ENCODE measurements around the gene PPP2R2D. TPM values are rescaled to one million over a fixed set of nuclear protein-coding genes. Genes with fewer than 3 reads are reported as not detected.

Gene PPP2R2D
- total RNA-seq, 6 experiments from 2014 or later: 10.9 to 16.6 (median 14.3) TPM

- no peaks in the 10 kb centered on the region for H3K27me3 ChIP-seq
- H3K36me3 ChIP-seq: peaks cover 0 to 68% (median 16%) of the 10 kb centered on the region in 4 donors
- intact Hi-C loops (cut with DNase I): no loop called here
- no peaks in the 10 kb centered on the region for H3K9me3 ChIP-seq
- ATAC-seq (no peak), DNase-seq (no peak)
- WGBS (ENCODE audit: insufficient coverage, low coverage, low lambda C conversion rate, missing lambda C conversion rate): 94% methylated on average over 4 of the region's 7 CpGs
- no peaks in the 10 kb centered on the region for H3K4me1 ChIP-seq
- no peak overlapping the region for H3K4me3 ChIP-seq
- no peak overlapping the region for H3K27ac ChIP-seq
- no peak for TF ChIP-seq POLR2A (IDR thresholded peaks at IDR 0.05)
- TF ChIP-seq, protein P1, sequence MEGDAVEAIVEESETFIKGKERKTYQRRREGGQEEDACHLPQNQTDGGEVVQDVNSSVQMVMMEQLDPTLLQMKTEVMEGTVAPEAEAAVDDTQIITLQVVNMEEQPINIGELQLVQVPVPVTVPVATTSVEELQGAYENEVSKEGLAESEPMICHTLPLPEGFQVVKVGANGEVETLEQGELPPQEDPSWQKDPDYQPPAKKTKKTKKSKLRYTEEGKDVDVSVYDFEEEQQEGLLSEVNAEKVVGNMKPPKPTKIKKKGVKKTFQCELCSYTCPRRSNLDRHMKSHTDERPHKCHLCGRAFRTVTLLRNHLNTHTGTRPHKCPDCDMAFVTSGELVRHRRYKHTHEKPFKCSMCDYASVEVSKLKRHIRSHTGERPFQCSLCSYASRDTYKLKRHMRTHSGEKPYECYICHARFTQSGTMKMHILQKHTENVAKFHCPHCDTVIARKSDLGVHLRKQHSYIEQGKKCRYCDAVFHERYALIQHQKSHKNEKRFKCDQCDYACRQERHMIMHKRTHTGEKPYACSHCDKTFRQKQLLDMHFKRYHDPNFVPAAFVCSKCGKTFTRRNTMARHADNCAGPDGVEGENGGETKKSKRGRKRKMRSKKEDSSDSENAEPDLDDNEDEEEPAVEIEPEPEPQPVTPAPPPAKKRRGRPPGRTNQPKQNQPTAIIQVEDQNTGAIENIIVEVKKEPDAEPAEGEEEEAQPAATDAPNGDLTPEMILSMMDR (IDR thresholded peaks at IDR 0.05): no peak
Observed at GRCh38 chr10:131971591-131971990, 70.8 kb downstream of the PPP2R2D start.

DNA sequence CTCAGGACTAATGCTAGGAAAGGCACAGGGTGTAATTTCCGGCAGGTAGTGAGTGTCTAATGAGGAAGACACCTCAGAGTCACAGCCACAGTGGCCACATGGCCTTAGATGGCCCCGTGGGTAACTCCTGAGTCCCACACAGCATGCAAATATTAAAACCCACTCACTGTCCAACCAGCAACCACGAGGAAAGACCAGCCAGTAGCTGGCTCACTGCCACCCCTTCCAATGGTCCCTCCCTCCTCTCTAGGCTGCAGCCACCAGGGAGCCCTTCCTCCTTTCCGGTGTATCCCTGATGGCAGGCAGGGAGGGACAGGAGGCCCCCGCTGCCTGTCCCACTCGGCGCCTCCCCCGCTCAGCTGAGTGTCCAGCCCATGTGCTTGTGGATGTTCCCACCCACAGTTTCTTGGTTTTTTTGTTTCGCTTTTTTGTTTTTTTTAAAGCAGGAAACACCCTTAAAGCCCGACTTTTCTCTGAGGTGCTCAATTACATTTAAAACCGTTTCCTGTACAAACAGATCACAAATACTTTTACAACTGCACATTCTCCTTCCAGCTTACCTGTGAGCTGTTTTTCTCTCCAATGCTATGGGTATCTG is 71.8 kb downstream of the PPP2R2D start:
- H3K36me3 ChIP-seq: peaks cover 0 to 61% (median 16%) of the 10 kb centered on the region in 4 donors

GRCh38 chr10:131973160-131973951 is 72.5 kb downstream of the PPP2R2D start:
- no peaks in the 10 kb centered on the region for H3K9me3 ChIP-seq
- H3K4me1 ChIP-seq: peaks cover 0 to 11% (median 4%) of the 10 kb centered on the region in 4 donors
- no peak for TF ChIP-seq POLR2A (IDR thresholded peaks at IDR 0.05)
- TF ChIP-seq, protein P1 (IDR thresholded peaks at IDR 0.05): no peak
- 100% methylated on average over 4 of the region's 34 CpGs for WGBS (ENCODE audit: insufficient coverage, low coverage, low lambda C conversion rate, missing lambda C conversion rate)
- H3K36me3 ChIP-seq: peaks cover 0 to 53% (median 13%) of the 10 kb centered on the region in 4 donors
- no peaks in the 10 kb centered on the region for H3K27me3 ChIP-seq
- H3K27ac ChIP-seq: no peak overlapping the region
- DNase-seq: no peak
- intact Hi-C loops (cut with DNase I): no loop called here
- H3K4me3 ChIP-seq: no peak overlapping the region
- ATAC-seq: peak in 1 of 4 donors; percentile 13

More for the DNA sequence above, 71.8 kb downstream of the PPP2R2D start:
- peak; percentile 61 to 77 (median 70) for ATAC-seq
- intact Hi-C loops (cut with DNase I): no loop called here
- Histone ChIP-seq H3K9me3 (no peaks in the 10 kb centered on the region), H3K27me3 (no peaks in the 10 kb centered on the region), H3K27ac (no peak overlapping the region), H3K4me1 (peaks cover 0 to 5% (median 2%) of the 10 kb centered on the region in 4 donors), H3K4me3 (no peak overlapping the region)
- WGBS (ENCODE audit: insufficient coverage, low coverage, low lambda C conversion rate, missing lambda C conversion rate): 51% methylated on average over 10 of the region's 11 CpGs
- peak in 1 of 3 donors; percentile 47 for DNase-seq
- TF ChIP-seq, protein P1 (IDR thresholded peaks at IDR 0.05): no peak
- TF ChIP-seq POLR2A (IDR thresholded peaks at IDR 0.05): no peak

DNA sequence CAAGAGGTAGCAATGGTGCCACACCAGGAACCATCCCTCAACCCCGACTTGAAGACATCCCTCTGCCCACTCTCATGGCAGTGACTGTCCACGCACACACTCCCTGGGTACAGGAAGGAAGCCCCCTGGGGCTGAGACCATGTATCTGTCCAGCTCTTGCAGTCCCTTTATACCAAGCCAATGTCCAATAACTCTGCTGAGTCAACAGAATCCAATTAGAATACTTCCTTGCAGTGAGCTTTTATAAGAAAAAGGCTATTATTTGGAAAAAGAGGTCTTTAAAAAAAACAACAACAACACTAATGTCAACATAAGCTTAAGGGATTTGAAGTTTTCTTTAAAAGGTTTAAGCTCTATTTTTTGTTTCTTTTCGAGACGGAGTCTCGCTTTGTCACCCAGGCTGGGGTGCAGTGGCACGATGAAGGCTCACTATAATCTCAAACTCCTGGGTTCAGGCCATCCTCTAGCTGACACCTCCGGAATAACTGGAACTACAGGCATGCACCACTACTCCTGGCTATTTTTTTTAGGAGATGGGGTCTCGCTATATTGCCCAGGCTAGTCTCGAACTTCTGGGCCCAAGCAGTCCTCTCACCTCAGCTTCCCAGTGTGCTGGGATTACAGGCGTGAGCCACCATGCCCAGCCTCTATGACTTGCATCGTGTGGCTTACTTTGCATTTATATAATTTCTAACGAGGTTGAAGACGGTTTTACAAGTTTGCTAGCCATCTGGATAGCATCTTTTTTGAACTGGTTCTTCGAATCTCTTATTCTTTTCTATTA is 73.4 kb downstream of the PPP2R2D start:
- H3K27ac ChIP-seq: no peak overlapping the region
- ATAC-seq: no peak
- WGBS (ENCODE audit: insufficient coverage, low coverage, low lambda C conversion rate, missing lambda C conversion rate): 92% methylated on average over 10 of the region's 14 CpGs
- H3K4me3 ChIP-seq: no peak overlapping the region
- TF ChIP-seq, protein P1 (IDR thresholded peaks at IDR 0.05): no peak
- TF ChIP-seq POLR2A (IDR thresholded peaks at IDR 0.05): no peak
- intact Hi-C loops (cut with DNase I): no loop called here
- peaks cover 0 to 44% (median 9%) of the 10 kb centered on the region in 4 donors for H3K36me3 ChIP-seq
- peaks cover 0 to 20% (median 8%) of the 10 kb centered on the region in 4 donors for H3K4me1 ChIP-seq
- H3K27me3 ChIP-seq: no peaks in the 10 kb centered on the region
- DNase-seq: no peak
- H3K9me3 ChIP-seq: no peaks in the 10 kb centered on the region

All from right lobe of liver (tissue), 6 donors.